HL-60/S4 treated with retinoic acid at 250 ng/mL for 4 days and 3 days (cell line): ENCODE data around the gene VSIG10.
"Not testable (repeated sequence)": the region's sequence is repeated elsewhere in the genome, so short reads cannot be mapped to it uniquely, and the experiment has no call there.

Experiments used
- in situ Hi-C: fragments of 300-500 bp; cut with MboI; formaldehyde crosslinking; loops from 2 replicates; pipeline ENCODE4 v1.7.0; 2022; ENCODE audit warnings: low sequenced_read_pairs

The VSIG10 gene, protein sequence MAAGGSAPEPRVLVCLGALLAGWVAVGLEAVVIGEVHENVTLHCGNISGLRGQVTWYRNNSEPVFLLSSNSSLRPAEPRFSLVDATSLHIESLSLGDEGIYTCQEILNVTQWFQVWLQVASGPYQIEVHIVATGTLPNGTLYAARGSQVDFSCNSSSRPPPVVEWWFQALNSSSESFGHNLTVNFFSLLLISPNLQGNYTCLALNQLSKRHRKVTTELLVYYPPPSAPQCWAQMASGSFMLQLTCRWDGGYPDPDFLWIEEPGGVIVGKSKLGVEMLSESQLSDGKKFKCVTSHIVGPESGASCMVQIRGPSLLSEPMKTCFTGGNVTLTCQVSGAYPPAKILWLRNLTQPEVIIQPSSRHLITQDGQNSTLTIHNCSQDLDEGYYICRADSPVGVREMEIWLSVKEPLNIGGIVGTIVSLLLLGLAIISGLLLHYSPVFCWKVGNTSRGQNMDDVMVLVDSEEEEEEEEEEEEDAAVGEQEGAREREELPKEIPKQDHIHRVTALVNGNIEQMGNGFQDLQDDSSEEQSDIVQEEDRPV

DNA sequence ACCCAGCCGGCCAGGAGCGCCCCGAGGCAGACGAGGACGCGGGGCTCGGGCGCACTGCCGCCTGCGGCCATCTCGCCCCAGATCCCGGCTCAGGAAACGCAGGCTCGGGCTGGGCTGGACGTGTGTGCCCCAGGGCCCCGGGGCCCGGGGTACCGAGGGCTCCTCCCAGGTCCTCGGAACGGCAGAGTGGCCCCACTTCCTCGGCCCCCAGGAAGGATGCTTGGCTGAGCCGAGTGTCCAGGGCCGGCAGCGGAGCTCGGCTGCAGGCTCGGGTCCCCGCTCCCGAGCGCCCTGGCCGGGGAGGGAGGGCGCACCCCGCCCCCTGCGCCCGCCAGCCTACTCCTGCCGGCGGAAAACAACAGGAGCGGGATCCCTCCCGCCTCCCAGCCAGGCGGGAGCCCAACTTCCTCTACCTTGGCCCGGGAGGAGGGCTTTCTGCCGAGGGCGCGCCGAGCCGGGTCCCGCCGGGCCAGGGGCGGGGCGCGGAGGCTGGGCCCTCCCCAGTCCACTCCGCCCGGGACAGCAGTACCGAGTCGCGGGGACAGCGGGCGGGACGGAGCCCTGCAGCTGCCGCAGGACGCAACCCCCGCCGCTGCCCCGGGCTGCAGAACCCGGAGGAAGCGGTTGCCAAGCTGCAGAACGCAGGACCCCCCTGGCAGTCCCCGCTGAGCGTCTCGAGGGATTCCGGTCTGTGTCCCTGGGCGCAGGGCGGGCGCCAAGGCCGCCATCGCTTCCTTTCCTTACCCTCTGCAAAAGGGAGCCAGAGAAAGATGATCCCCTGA is at the start of gene VSIG10:
Gene VSIG10 (minus strand): TSS at position 411 of the 782 bp plus-strand sequence. CDS start 340 bp downstream, at position 71.
- in situ Hi-C loops = no loop called here

DNA sequence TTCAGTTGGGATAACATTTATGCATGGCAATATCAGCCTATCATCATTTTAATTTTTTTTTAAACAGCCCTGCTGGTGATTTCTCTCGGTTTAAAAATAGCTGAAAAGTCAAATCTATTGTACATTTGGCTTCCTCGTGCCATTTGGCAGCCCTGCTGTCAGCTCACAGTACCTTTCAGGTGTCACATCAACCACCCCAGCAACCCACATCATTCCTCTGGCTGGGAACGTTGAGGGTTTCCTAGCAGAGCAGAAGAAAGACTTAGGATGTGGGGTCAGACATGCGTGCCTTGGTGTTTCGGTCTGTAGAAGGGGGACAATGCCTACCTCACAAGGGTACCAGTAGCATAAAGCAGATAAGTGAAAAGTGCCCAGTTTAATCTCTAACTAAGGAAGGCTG is 47.9 kb upstream of the VSIG10 start:
- in situ Hi-C loops = no loop called here

DNA sequence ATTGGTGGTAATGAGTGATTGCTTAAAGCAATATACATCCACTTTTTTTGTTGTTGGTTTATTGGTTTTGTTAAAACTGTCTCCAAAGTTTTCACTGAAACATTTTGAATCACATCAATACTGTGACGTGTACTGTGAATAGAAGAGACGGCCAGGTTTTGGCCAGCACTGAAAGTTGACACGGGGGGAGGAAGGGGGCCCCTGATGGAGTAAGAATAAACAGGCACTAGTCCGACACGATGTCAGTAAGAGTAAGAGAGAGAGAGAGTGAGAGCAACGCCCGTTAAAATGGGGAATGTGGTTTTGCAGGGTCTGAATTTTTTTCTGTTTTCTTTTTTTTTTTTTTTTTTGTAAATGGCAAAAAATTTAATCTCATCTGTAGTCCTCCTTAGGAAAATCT is 46.8 kb upstream of the VSIG10 start:
- in situ Hi-C loops = no loop called here

DNA sequence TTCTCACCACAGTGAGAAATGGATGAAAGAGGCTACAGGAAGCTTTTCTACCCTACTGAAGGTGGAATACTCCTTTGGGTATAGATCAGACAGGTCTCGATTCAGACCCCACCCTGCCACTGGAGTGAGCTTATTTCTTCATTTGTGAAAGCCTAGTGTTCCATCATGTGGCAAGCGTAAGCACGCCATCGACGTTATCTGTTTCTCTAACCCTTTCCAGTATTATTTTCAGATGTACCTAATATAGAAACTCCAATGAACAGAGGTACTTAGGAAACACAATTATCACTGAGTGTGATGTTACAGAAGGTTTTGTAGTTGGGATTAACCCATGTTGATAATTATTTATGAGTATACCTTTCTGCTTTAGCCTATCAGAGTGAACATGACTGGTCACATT is 44.5 kb upstream of the VSIG10 start:
- in situ Hi-C loops = no loop called here

DNA sequence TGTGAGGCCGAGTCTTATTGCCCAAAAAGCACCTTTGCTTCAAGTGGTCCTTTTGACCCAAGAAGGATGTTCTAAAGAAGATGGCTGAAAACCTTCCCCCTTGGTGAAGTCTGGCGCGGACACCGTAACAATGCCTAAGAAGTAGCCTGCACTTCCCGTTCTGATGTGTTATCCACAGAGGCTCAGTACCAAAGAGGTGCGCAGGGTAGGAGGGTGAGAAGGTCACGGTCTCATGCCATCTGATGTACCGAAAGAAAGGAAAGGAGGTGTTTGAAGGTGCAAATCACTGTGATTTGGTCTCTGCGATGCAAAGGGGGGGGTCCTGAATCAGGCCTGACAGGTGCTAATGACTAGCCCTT is 42.0 kb upstream of the VSIG10 start:
- in situ Hi-C loops = no loop called here

DNA sequence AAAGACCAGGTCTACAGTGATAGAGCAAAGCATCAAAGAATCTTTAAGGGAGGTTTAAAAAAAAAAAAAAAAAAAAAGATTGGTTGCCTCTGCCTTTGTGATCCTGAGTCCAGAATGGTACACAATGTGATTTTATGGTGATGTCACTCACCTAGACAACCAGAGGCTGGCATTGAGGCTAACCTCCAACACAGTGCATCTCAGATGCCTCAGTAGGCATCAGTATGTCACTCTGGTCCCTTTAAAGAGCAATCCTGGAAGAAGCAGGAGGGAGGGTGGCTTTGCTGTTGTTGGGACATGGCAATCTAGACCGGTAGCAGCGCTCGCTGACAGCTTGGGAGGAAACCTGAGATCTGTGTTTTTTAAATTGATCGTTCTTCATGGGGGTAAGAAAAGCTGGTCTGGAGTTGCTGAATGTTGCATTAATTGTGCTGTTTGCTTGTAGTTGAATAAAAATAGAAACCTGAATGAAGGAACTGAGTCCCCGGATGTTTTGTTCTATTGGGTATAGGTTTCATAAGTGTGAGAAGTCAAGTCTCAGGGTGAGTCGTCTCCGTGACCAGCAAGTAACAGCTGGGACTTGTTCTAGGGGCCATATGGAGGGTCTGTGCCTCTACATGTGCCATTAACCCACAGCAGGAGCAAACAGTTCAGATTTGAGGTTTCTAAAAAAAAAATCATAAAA is 41.4 kb upstream of the VSIG10 start:
- in situ Hi-C loops = no loop called here

DNA sequence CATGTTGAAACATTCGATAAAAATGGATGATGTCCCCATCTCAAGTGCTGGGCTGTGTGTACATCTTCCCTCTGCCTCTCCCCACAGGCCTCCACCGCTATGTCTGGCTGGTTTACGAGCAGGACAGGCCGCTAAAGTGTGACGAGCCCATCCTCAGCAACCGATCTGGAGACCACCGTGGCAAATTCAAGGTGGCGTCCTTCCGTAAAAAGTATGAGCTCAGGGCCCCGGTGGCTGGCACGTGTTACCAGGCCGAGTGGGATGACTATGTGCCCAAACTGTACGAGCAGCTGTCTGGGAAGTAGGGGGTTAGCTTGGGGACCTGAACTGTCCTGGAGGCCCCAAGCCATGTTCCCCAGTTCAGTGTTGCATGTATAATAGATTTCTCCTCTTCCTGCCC is 40.7 kb upstream of the VSIG10 start:
- in situ Hi-C loops = no loop called here

DNA sequence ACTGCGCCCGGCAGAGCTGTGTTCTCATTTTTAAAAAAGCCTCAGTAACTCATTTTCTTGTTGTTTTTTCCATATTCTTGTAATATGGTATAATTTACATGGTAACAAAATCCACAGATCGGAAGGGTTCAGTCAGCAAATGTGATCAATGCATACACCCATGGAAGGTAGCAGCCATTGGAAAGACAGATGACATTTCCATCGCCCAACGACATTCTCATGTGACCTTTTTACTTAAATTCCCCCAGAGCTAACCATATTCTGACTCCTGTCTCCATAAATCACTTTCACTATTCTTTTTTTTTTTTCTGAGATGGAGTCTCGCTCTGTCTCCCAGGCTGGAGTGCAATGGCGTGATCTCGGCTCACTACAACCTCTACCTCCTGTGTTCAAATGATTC is 37.0 kb upstream of the VSIG10 start:
- in situ Hi-C loops = no loop called here

DNA sequence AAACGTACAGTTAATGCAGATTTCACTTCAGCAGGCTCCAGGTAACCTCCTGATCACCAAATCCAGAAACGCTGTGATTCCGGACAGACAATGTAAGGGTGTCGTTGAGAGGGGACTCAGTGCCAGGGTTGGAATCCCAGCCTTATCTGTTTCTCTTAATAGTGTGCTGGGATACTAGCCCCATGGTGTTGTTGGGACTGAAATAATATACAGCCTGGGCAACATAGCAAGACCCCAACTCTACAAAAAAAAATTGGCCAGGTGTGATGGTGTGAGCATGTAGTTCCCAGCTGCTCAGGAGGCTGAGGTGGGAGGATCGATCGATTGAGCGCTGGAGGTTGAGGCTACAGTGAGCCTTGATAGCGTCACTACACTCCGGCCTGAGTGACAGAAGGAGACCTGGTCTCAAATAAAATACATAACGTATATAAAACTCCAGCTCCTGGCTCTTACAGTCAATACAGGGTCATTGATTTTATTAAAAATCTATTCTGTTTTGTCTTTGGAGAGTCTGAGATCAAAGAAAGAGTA is 33.4 kb upstream of the VSIG10 start:
- in situ Hi-C loops = no loop called here

DNA sequence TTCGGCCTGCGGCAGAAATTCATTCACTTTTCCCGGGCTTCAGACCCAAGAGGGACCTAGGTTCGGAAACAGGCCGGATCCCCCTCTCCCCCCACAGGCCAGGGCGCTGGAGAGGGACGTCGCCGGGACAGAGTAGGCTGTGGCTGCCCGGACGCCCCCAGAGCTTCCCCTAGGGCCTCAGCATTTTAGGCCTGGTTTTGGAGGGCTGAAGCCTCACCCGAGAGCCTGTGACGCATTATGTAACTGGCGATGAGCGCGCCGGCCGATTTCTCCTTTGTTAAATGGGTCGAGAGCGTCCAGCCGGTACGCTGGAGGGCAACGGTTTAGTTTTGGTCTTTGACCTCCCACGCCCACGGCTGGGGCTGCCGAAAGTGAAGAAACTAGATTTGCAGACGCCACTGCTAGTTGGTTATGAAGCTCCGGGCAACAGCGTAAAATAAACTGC is 32.8 kb upstream of the VSIG10 start:
- in situ Hi-C loops = no loop called here

DNA sequence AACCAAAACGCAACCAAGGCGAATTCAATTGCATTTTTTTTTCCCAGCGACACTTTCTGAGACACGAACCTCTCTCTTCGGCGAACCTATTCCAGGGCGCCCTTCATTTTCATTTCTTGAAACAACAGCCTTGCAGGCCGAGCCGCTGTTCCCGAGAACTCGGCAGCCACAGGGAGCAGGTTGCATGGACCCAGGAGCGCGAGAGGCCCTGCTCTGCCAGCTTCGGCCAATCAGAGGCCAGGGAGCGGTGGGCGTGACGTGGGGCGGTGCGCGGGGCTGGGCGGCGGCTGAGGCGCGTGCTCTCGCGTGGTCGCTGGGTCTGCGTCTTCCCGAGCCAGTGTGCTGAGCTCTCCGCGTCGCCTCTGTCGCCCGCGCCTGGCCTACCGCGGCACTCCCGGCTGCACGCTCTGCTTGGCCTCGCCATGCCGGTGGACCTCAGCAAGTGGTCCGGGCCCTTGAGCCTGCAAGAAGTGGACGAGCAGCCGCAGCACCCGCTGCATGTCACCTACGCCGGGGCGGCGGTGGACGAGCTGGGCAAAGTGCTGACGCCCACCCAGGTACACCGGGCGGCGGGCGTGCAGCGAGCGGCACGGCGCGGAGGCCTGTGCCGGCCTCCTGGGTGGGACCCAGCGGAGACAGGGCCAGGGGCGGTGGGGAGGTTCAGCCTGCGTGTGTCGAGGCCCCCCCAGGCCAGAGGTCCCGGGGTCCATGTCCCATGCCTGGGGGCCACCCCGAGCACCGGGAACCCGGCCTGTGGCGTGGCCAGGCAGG is 32.2 kb upstream of the VSIG10 start, which contains the start of gene PEBP1:
Gene PEBP1 (plus strand): TSS at position 337 of the 771 bp plus-strand sequence. CDS start 86 bp downstream, at position 423.
- in situ Hi-C loops = no loop called here

DNA sequence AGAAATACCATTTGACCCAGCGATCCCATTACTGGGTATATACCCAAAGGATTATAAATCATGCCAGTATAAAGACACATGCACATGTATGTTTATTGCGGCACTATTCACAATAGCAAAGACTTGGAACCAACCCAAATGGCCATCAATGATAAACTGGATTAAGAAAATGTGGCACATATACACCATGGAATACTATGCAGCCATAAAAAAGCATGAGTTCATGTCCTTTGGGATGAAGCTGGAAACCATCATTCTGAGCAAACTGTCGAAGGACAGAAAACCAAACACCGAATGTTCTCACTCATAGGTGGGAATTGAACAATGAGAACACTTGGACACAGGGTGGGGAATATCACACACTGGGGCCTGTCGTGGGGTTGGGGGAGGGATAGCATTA is 25.6 kb upstream of the VSIG10 start:
- in situ Hi-C loops = not testable (repeated sequence)

DNA sequence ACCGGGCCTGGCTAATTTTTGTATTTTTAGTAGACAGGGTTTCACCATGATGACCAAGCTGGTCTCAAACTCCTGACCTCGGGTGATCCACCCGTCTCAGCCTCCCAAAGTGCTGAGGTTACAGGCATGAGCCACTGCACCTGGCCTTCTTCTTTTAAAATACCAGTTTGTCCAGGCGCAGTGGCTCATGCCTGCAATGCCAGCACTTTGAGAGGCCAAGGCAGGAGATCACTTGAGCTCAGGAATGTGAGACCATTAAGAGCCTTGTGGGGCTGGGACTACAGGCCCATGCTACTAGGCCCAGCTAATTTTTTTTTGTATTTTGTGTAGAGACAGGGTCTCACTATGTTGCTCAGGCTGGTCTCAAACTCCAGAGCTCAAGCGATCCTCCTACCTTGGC is 24.1 kb upstream of the VSIG10 start:
- in situ Hi-C loops = no loop called here

DNA sequence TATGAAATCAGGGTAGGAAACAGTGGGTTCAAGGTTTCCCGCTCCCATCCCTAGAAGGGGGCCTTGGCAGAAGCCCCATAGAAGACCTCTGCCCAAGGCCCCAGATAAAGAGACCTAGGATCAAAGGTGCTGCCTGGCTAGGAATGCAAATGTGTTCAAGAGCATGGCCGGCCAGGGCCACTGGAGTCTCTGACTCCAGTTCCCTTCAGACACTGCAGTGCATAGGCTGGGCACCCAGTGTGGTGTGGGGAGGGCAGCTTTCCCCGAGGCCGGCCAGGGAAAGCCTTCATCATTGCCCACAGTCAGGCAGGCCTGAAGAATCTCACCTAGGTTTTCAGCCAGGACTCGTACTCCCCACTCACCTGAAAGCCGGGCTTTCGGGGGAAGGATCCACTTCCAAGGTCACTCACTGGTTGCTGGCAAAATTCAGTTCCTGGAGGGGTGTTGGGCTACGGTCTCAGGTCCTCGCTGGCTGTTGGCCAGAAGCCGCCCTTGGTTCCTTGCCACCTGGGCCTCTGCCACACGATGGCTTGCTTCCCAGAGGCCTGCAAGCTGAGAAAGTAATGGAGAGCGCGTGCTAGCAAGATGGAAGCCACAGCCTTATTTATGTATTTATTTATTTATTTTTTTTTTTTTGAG is 22.4 kb upstream of the VSIG10 start:
- in situ Hi-C loops = no loop called here

DNA sequence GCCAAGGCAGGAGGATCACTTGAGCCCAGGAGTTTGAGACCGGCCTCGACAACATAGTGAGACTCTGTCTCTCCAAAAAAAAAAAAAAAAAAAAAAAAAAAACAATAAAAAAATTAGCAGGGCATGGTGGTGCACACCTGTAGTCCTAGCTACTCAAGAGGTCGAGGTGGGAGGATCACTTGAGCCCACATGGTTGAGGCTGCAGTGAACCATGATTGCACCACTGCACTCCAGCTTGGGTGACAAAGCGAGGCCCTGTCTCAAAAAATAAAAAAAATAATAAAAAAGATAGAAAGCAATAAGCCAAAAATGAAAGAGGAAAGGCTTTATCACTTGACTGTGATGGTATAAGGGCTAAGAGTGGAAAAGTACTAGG is 21.9 kb upstream of the VSIG10 start:
- in situ Hi-C loops = no loop called here

DNA sequence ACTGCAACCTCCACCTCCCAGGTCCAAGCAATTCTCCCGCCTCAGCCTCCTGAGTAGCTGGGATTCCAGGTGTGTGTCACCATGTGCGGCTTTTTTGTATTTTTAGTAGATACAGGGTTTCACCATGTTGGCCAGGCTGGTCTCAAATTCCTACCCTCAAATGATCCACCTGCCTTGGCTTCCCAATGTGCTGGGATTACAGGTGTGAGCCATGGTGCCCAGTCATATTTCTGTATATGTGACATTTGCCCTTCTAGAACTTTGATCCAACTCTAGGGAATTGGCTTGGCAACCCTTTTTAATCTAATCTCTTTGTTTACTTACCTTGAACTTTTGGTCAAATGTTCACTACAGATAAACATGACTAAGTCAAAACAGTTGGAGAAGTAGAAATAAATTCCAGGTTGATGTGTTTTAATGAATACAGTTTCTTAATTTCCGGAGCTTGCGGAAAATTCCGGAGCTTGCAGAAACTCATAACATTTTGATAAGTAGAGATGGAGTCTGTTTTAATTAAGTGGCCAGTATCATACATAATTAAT is 20.6 kb upstream of the VSIG10 start:
- in situ Hi-C loops = no loop called here

DNA sequence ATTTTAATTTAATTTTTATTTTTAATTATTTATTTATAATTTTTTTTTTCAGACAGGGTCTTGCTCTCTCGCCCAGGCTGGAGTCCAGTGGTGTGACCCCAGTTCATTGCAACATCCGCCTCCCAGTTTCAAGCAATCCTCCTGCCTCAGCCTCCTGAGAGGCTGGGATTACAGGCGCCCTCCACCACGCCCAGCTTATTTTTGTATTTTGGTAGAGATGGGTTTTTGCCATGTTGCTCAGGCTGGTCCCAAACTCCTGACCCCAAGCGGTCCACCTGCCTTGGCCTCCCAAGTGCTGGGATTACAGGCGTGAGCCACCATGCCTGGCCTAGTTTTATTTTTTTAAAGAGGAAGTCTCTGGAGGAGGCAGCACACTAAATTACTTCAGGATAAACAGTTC is 18.5 kb upstream of the VSIG10 start:
- in situ Hi-C loops = no loop called here

DNA sequence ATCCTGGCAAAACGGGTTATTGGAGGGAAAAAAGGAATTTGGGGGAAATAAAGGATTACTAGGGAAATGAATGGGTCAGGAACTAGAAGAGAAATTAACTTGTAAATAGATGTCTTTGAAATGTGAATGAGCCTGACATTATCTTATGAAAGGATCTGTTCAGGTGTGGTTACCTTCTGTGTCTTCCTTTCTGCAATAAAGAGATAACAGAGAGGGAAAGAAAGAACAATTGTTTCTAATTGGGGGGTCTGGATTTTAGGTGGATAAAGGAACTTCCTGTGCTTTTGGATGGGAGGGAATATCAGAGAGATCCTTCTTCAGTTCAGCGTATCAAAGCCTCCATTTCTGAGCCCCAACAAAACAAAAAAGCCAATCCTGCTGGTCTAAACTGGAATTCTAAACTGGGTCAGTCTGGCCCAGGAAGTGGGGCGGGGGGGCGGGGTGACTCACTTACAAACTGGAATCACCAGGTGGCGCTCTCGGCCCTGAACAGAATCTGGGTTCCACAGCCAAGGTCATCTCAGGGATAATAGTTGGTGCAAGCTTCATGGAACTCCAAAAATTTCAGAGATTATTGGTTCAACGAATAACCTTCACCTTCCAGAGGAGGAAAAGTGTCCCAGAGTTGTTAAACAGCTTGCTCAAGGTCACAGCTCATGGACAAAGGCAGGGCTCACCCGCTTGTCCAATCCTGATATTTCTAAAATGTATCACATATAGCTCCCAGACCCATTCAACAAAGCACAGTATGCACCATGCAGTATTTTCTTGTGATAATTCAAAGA is 17.0 kb upstream of the VSIG10 start:
- in situ Hi-C loops = no loop called here

DNA sequence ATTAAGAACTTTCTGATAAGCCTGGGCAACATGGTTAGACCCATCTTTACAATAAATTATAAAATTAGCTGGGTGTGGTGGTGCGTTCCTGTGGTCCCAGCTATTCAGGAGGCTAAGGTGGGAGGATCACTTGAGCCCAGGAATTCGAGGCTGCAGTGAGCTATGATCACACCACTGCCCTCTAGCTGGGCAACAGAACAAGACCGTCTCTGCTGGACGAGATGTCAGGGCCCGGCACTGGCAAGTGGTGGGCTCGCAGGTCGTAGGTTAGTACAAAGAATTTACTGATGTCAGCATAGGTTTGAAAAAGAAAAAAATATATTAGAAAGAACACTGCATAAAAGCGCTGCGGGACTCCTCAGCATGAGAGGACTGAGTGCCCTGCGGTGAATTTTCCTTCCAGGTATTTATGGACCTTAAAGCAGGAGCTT is 15.7 kb upstream of the VSIG10 start:
- in situ Hi-C loops = no loop called here
